Measurements from ENCODE around the gene HOXD8. TPM values are rescaled to one million over a fixed set of nuclear protein-coding genes. Genes with fewer than 3 reads are reported as not detected.

HOXD8 gene
- polyA plus RNA-seq, 1 of the 3 experiments (the other 2 are of a cell fraction), result 6.4 TPM

GRCh38 chr2:176121190-176122051 lies 8.1 kb upstream of the HOXD8 start:
- WGBS (ENCODE audit: low lambda C conversion rate), result 96% methylated on average over 16 of the region's 53 CpGs
- H3K9me3 ChIP-seq, result no peaks in the 10 kb centered on the region
- H3K9ac ChIP-seq, result no peak overlapping the region
- ChIA-PET CTCF (interaction anchor here (0.8 to 26.1 kb wide), 19 partner anchors 8 to 1042 kb away, joined by 3 to 1047 read pairs (median 6); partner anchors contain the start of genes HOXD10, HOXD11, HOXD13 and HOXD8), POLR2A (interaction anchor here (0.6 to 4.1 kb wide), 11 partner anchors 8 to 722 kb away, joined by 3 to 27 read pairs (median 3); no protein-coding TSS in a partner anchor)
- H3K27ac ChIP-seq (ENCODE audit: low read depth in 2 of 2, low read length in 1 of 2), result peak overlapping the region in 1 of 2 experiments; percentile 87; a peak in 1 of 4 replicates
- H2AFZ ChIP-seq (ENCODE audit: low read depth), result no peak overlapping the region
- no peaks in the 10 kb centered on the region for H3K9me2 ChIP-seq
- H3K4me2 ChIP-seq, result peak overlapping the region; percentile 84; the same call in 1 of the 2 replicates
- no peaks in the 10 kb centered on the region for H3K79me2 ChIP-seq (ENCODE audit: insufficient read depth)
- TF ChIP-seq TEAD4 (IDR thresholded peaks at IDR 0.05; ENCODE audit: borderline replicate concordance, insufficient read depth) (no peak), CHD2 (IDR thresholded peaks at IDR 0.05; ENCODE audit: low read length, partially characterized antibody) (no peak), GATA2 (CRISPR knock-in tag; IDR thresholded peaks at IDR 0.05) (no peak), YY1 (IDR thresholded peaks at IDR 0.05; ENCODE audit: low read depth) (no peak), GABPA (IDR thresholded peaks at IDR 0.05; ENCODE audit: low read depth) (no peak), EZH2phosphoT487 (IDR thresholded peaks at IDR 0.05; ENCODE audit: borderline replicate concordance, low read depth) (no peak), MEF2A (IDR thresholded peaks at IDR 0.05; ENCODE audit: borderline replicate concordance, low read depth) (no peak), RCOR1 (IDR thresholded peaks at IDR 0.05; ENCODE audit: low read length) (no peak)
- H3F3A ChIP-seq (replicated peaks; ENCODE audit: insufficient read depth), result no peaks in the 10 kb centered on the region
- DNase-seq, result peak; percentile 66
- no peaks in the 10 kb centered on the region for H4K20me1 ChIP-seq (ENCODE audit: insufficient read depth)
- peaks cover 0 to 24% of the 10 kb centered on the region in 2 experiments; a peak in 1 of 4 replicates for H3K4me1 ChIP-seq (ENCODE audit: control insufficient read depth in 1 of 2, insufficient read depth in 2 of 2, low read depth in 1 of 2, low read length in 1 of 2)
- peak overlapping the region in 1 of 2 experiments; percentile 78; a peak in 2 of 4 replicates for H3K4me3 ChIP-seq (ENCODE audit: low read depth in 2 of 2, low read length in 1 of 2)
- peaks cover 17% of the 10 kb centered on the region for H3K27me3 ChIP-seq (ENCODE audit: insufficient read depth)
- H3K36me3 ChIP-seq (replicated peaks in 1 of 2; ENCODE audit: control insufficient read depth in 1 of 2, insufficient read depth in 2 of 2, low read length in 1 of 2), result no peaks in the 10 kb centered on the region

- Histone ChIP-seq H4K20me1 (ENCODE audit: insufficient read depth) (no peaks in the 10 kb centered on the region), H3K79me2 (ENCODE audit: insufficient read depth) (no peaks in the 10 kb centered on the region), H3K9me2 (no peaks in the 10 kb centered on the region), H3K9ac (peak overlapping the region; percentile 63), H3K9me3 (no peaks in the 10 kb centered on the region), H2AFZ (ENCODE audit: low read depth) (peak overlapping the region; percentile 94), H3K36me3 (replicated peaks in 1 of 2; ENCODE audit: control insufficient read depth in 1 of 2, insufficient read depth in 2 of 2, low read length in 1 of 2) (no peaks in the 10 kb centered on the region), H3K4me2 (peak overlapping the region; percentile 84), H3K27me3 (ENCODE audit: insufficient read depth) (peaks cover 12% of the 10 kb centered on the region), H3K4me3 (ENCODE audit: low read depth in 2 of 2, low read length in 1 of 2) (peak overlapping the region; percentile 66 to 78), H3K4me1 (ENCODE audit: control insufficient read depth in 1 of 2, insufficient read depth in 2 of 2, low read depth in 1 of 2, low read length in 1 of 2) (peaks cover 4 to 21% of the 10 kb centered on the region in 2 experiments; a peak in 3 of 4 replicates), H3F3A (replicated peaks; ENCODE audit: insufficient read depth) (peaks cover 3% of the 10 kb centered on the region), H3K27ac (ENCODE audit: low read depth in 2 of 2, low read length in 1 of 2) (peak overlapping the region in 1 of 2 experiments; percentile 87; a peak in 2 of 4 replicates)
- 20% methylated on average over 35 of the region's 47 CpGs for WGBS (ENCODE audit: low lambda C conversion rate)
- ChIA-PET CTCF (interaction anchor here (0.6 to 26.1 kb wide), 19 partner anchors 8 to 1042 kb away, joined by 3 to 1047 read pairs (median 6); partner anchors contain the start of genes HOXD10, HOXD11 and HOXD13), POLR2A (interaction anchor here (0.6 to 4.1 kb wide), 13 partner anchors 10 to 721 kb away, joined by 3 to 27 read pairs (median 3); partner anchors contain the start of gene HOXD1)
- peak; percentile 89 for DNase-seq
- peak; percentile 13; the same call in 1 of the 2 replicates for TF ChIP-seq PBX3 (IDR thresholded peaks at IDR 0.05)
- peak; percentile 69 for TF ChIP-seq USF2 (IDR thresholded peaks at IDR 0.05; ENCODE audit: borderline replicate concordance, low read depth, low read length)
- no peak; the same call in 1 of the 2 replicates for TF ChIP-seq CTCF (IDR thresholded peaks at IDR 0.05)
- TF ChIP-seq ELF1 (IDR thresholded peaks at IDR 0.05), result 0 out of 2 replicates have a peak, but pooled peaks have one; percentile 24
- TF ChIP-seq CHD2 (IDR thresholded peaks at IDR 0.05; ENCODE audit: low read length, partially characterized antibody), result peak; percentile 58
- TF ChIP-seq RFX5 (IDR thresholded peaks at IDR 0.05; ENCODE audit: low read length), result no peak
- TF ChIP-seq YY1 (IDR thresholded peaks at IDR 0.05; ENCODE audit: low read depth), result peak; percentile 47; the same call in 1 of the 2 replicates
- TF ChIP-seq USF1 (IDR thresholded peaks at IDR 0.05; ENCODE audit: borderline replicate concordance, low read depth), result peak; percentile 96
- no peak for TF ChIP-seq NRF1 (IDR thresholded peaks at IDR 0.05; ENCODE audit: low read depth, low read length)
- peak; percentile 30; the same call in 1 of the 2 replicates for TF ChIP-seq MAX (IDR thresholded peaks at IDR 0.05; ENCODE audit: low read depth)
- TF ChIP-seq RAD21 (IDR thresholded peaks at IDR 0.05; ENCODE audit: low read length), result no peak
- no peak for TF ChIP-seq POLR2AphosphoS5 (IDR thresholded peaks at IDR 0.05; ENCODE audit: low read depth, low read length)
- TF ChIP-seq JUND (IDR thresholded peaks at IDR 0.05), result no peak
- TF ChIP-seq MXI1 (IDR thresholded peaks at IDR 0.05; ENCODE audit: low read depth, low read length), result no peak
These were observed 7.3 kb upstream of the HOXD8 start for GRCh38 chr2:176122052-176122682.

Data from SK-N-SH (cell line).